Hematopoietic multipotent progenitor cell treated with erythropoietin and hydrocortisone succinate and interleukin-3 and kit ligand, for 8 days (in vitro differentiated cells): ENCODE measurements around the gene NNMT.

Source experiments
- DNase-seq: peaks from one replicate; pipeline ENCODE4 v3.0.0-alpha.2; 2015

The NNMT gene

GRCh38 chr11:114263513-114264170, 32.6 kb upstream of the NNMT start:
- no peak for DNase-seq

- no peak for DNase-seq
Measured at GRCh38 chr11:114264381-114264780, 31.8 kb upstream of the NNMT start.

DNA sequence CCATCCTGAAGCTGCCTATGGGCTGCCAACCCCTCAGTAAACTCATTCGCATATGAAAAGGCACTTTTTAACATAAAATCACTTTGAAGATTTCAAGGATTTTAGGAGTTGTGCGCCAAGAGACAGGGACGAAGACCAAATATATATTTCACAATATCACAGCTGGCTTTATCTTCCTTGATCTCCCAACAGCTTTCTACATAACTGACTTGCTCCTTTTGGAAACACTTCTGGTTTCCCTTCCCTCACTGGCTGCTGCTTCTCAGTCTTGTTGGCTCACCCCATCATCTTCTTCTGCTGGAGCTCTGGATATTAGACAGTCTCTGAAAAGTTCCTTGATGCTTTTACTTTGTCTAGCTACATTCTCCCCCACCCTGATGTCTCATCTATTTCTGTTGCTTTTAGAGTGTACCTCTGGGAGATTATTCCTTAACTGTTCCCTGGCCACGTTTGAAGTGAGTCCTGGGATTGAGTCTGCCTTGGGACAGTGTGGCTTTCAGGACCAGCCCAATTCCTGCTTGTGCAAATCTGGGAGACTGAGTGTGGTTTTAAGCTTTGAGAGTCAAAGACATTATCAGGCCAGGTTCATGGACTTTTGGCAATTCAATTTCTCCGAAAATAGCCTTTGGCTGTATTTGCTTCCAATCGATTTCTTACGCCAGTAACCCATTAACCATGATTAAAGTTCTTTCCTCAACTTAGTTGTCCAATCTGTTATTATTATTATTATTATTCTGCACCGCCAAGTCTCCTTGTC, 30.9 kb upstream of the NNMT start:
- no peak for DNase-seq

DNA sequence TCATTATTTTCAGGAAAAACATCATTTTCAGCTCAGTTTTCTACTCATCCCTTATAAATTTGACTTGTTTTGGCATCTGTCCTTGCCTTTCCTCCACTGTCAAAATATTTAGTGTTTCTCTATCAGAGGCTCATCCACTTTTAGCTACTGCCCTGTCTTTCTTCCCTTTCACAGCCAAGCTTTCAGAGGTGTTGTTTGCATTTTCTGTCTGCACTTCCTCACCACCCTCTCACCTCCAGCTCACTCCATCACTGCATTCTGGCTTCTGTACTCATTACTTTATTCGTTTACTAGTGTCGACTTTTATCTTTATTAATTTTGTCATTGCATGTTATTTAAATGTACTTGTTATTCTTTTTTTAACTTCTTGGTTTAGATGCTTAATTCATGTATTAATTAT, 26.7 kb upstream of the NNMT start:
- no peak for DNase-seq

DNA sequence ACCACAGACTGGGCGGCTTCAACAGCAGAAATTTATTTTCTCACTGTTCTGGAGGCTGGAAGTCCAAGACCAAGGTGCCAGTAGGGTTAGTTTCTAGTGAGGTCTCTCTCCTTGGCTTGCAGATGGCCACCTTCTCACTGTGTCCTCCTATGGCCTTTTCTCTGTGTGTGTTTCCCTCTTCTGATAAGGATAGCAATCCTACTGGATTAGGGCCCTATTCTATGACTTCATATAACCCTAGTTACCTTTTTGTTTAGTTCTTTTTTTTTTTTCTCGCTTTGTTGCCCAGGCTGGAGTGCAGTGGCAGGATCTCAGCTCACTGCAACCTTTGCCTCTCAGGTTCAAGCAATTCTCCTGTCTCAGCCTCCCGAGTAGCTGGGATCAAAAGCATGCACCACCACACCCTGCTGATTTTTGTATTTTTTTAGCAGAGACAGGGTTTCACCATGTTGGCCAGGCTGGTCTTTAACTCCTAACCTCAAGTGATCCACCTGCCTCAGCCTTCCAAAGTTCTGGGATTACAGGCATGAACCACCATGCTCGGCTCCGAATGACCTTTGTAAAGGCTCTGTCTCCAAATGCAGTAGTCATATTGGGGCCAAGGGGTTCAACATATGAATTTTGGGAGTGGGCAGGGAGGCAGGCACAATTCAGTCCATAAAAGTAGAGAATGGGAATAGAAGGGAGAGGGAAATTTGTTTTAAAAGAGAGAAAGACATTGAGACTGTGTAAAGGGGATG, 25.5 kb upstream of the NNMT start:
- no peak for DNase-seq

DNA sequence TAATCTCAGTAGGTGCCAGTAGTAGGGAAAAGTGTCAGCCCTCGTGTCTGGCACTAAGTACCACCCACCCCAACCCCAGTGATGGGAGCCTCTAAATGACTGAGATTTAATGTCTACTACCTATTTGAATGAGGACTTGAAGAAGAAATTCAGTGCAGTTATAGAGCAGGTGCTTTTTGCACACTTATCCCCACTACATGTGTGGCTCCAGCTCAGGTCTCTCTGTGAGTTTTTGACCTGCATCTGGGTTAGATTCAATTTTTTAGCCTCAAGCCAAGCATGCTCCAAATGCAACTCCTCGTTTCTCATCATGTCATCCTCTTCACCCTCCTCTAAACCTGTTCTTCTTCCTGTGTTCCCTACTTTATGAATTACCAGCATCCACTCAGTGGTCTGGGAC, 24.9 kb upstream of the NNMT start:
- no peak for DNase-seq

- DNase-seq: no peak
Measured at GRCh38 chr11:114272311-114272710, 23.9 kb upstream of the NNMT start.

DNA sequence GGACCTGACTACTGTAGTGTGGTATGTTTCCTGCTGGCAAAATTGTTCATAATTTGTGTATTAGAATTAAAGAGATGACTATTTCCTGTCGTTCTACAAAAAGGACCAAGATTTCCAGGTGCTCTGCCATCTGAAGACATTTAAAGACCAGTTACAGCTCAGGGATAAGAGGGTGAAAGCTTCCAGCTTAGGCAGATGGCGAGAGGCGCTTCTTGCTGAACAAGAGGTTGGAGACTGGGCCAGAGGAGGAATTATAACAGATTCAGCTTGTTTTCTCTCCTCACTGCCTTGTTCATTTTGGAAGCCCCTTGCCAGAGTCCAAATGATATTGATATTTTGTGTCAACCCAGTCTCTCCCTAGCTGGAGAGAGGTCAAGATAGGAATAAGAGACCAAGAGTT, 23.1 kb upstream of the NNMT start:
- DNase-seq: no peak

GRCh38 chr11:114273890-114274635, 22.1 kb upstream of the NNMT start:
- DNase-seq: no peak

GRCh38 chr11:114274637-114275036, 21.6 kb upstream of the NNMT start:
- DNase-seq: no peak

- DNase-seq: no peak
Measured at GRCh38 chr11:114275280-114275679, 20.9 kb upstream of the NNMT start.

DNA sequence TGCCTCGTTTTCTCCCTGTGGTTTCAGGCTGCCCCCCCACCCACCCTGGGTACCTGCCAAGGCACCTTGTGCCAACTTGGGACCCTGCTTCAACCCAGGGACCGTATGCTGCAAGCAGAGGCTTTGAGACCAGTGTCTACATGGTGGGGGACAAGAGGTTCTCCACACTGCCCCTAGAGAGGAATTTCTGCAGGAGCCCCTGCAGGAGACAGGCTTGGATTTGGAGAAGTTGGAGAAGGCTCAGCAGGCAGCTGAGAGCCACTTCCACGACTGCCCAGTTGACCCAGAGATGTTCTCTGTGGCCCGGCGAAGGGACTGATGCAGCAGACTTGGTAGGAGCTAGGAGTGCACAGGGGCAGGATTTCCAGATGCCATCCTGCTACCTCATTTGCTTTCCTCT, 20.1 kb upstream of the NNMT start:
- DNase-seq: no peak

GRCh38 chr11:114277637-114278341, 18.4 kb upstream of the NNMT start:
- DNase-seq: no peak

DNA sequence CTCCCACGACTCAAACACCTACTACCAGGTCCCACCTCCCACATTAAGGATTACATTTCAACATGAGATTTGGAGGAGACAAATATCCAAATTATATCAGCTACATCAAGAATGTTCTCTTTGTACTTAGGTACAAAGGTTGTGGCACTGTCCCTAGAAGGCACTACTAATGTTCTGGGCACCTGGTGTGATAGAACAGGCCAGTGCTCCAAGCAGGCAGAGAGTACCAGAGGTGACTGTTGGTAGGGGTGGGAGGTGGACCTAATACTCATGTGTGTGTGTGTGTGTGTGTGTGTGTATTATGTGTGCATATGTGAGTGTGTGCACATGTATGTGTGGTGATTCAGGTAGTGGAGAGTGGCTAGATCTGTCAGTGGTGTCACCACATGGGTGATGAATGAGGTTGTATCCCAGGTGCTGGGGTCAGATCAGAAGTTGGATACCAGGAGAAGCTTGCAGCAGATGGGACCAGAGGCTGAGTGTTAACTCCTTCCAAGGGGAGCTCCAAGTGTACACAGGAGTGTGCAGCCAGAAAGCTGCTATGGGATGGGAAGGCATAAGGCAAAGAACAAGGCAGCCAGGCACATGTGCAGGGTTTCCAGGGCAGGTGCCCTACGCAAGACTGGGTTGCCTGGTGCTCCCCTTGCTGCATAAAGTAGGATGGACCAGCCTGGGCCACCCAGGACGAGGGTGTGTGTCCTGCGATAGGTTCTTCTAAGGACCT, 17.7 kb upstream of the NNMT start:
- DNase-seq: no peak

GRCh38 chr11:114279792-114280546, 16.2 kb upstream of the NNMT start:
- DNase-seq: no peak

DNA sequence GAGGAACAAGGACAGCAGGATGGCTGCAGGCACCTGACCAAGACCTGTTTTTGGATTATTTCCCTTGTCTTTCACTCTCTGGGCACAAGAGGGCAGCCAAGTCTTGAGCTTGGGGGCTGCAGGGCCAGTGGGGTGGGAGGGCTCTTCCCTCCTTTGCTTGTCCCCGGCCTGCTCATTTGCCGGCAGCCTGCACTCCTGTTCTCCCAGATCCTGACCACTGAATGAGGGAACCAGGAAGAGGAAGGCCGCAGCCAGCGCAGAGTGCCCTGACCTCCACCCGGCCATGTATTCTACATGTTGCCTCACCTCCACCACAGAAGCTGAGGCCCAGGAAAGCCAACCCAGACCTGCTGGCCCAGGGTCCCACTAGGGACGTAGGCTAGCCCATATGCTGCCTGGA, 15.5 kb upstream of the NNMT start:
- DNase-seq: peak; percentile 46

GRCh38 chr11:114281388-114281956, 14.7 kb upstream of the NNMT start:
- no peak for DNase-seq

- DNase-seq: no peak
Measured at GRCh38 chr11:114282488-114282887, 13.7 kb upstream of the NNMT start.

- no peak for DNase-seq
Measured at GRCh38 chr11:114283422-114283821, 12.8 kb upstream of the NNMT start.

GRCh38 chr11:114284021-114284420, 12.2 kb upstream of the NNMT start:
- DNase-seq: no peak

DNA sequence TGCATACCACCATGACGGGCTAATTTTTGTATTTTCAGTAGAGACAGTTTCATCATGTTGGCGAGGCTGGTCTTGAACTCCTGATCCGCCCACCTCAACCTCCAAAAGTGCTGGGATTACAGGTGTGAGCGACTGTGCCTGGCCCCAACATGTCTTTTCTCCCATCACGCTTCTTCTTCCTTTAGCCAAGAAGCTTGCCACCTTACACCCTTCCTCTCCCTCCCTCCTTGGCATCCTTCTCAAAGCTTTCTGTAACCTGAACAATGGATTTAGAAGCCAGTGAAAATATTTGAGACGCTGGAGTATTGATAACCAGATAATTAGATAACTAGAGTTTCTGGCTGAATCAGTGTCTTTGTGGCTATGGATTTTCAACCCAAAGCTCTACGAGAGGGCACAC, 11.3 kb upstream of the NNMT start:
- no peak for DNase-seq
